PC-9 (cell line): ENCODE measurements around the gene CDC42BPG. TPM values are rescaled to one million over a fixed set of nuclear protein-coding genes. Genes with fewer than 3 reads are reported as not detected.

ENCODE experiments used
- BruUV-seq: library from RNA; stranded (reverse); fragments of 400-500 nt; replicated peaks from 2 replicates; lab custom pipeline; 2021; lab: Mats Ljungman, UMichigan
- CTCF ChIA-PET: fragments of 300-600 bp; sonication (Branson Sonifier 250); formaldehyde crosslinking; loops from one replicate; lab custom pipeline; 2022; ENCODE audit warnings: antibody characterized with exemption; lab: Charles Lee
- POLR2A ChIA-PET: fragments of 300-600 bp; sonication (Branson Sonifier 250); formaldehyde crosslinking; loops from one replicate; lab custom pipeline; 2022; ENCODE audit warnings: antibody characterized with exemption; ENCODE audit not compliant: unreplicated experiment; lab: Charles Lee
- DNase-seq, 2 experiments: peaks; one replicate each; pipeline versions ENCODE4 v3.0.0 to v3.0.0-alpha.2; 2015 to 2022; ENCODE audit warnings: mixed read lengths in 1 of 2
- H2AFZ ChIP-seq: fragments of 200-600 bp; sonication (generic); 2 replicates; pipeline ENCODE4 v1.8.1; 2017; ENCODE audit warnings: antibody characterized with exemption
- H3F3A ChIP-seq: fragments of 200-600 bp; sonication (generic); 2 replicates; pipeline ENCODE4 v1.8.1; 2017; ENCODE audit warnings: antibody characterized with exemption, mild to moderate bottlenecking, low read depth; ENCODE audit not compliant: insufficient read depth
- H3K27ac ChIP-seq: fragments of 200-600 bp; sonication (generic); 2 replicates; pipeline ENCODE4 v1.6.1; 2016; ENCODE audit warnings: mixed run types
- H3K27me3 ChIP-seq: fragments of 200-600 bp; sonication (generic); 2 replicates; pipeline ENCODE4 v1.6.1; 2016; ENCODE audit warnings: low read depth, mixed run types; ENCODE audit not compliant: insufficient read depth
- H3K36me3 ChIP-seq: fragments of 200-600 bp; sonication (generic); 2 replicates; pipeline ENCODE4 v1.6.1; 2016; ENCODE audit warnings: low read depth, mixed run types
- H3K4me1 ChIP-seq: fragments of 200-600 bp; sonication (generic); replicated peaks from 2 replicates; pipeline ENCODE4 v1.6.1; 2016; ENCODE audit warnings: mixed run types; ENCODE audit not compliant: insufficient read depth
- H3K4me2 ChIP-seq: fragments of 200-600 bp; sonication (generic); 2 replicates; pipeline ENCODE4 v1.6.1; 2017; ENCODE audit warnings: mixed run types
- H3K4me3 ChIP-seq: fragments of 200-600 bp; sonication (generic); 2 replicates; pipeline ENCODE4 v1.6.1; 2016; ENCODE audit warnings: mixed run types
- H3K79me2 ChIP-seq: fragments of 200-600 bp; sonication (generic); 2 replicates; pipeline ENCODE4 v1.6.1; 2017; ENCODE audit warnings: low read depth, mixed run types
- H3K9me2 ChIP-seq: fragments of 200-600 bp; sonication (generic); 2 replicates; pipeline ENCODE4 v1.8.1; 2017; ENCODE audit warnings: mild to moderate bottlenecking; ENCODE audit not compliant: insufficient read depth
- H3K9me3 ChIP-seq: fragments of 200-600 bp; sonication (generic); 2 replicates; pipeline ENCODE4 v1.8.1; 2016; ENCODE audit warnings: low read depth; ENCODE audit not compliant: insufficient read depth
- H4K20me1 ChIP-seq: fragments of 200-600 bp; sonication (generic); 2 replicates; pipeline ENCODE4 v1.8.1; 2017; ENCODE audit not compliant: insufficient read depth
- CTCF ChIP-seq: fragments of 200-600 bp; sonication (generic); conservative IDR thresholded peaks from 2 replicates; pipeline ENCODE4 v1.6.1; 2017; ENCODE audit warnings: mixed run types, antibody characterized with exemption, mild to moderate bottlenecking, moderate library complexity
- EZH2 ChIP-seq: fragments of 200-600 bp; sonication (generic); IDR thresholded peaks from 2 replicates; pipeline ENCODE4 v1.8.0; 2017; ENCODE audit warnings: antibody characterized with exemption, low read depth
- intact Hi-C: fragments of 100-400 bp; cut with micrococcal nuclease; formaldehyde crosslinking; loops from one replicate; pipeline ENCODE4 v1.10.0; 2022; ENCODE audit not compliant: unreplicated experiment
- total RNA-seq: library from RNA; stranded (reverse); gene quantifications from 2 replicates; pipeline ENCODE4 v1.2.3, GENCODE V29; 2021

CDC42BPG gene
- total RNA-seq, 1 experiment from 2014 or later, result 31.3 TPM

GRCh38 chr11:64800303-64801157 lies 43.9 kb downstream of the CDC42BPG start:
- intact Hi-C loops, result no loop called here
- H3K27me3 ChIP-seq, result no peaks in the 10 kb centered on the region
- H3K9me3 ChIP-seq, result no peaks in the 10 kb centered on the region
- no peak overlapping the region for H2AFZ ChIP-seq
- H3K79me2 ChIP-seq, result no peaks in the 10 kb centered on the region
- CTCF ChIA-PET, result interaction anchor here (0.6 kb wide), 1 partner anchor 124 kb away, joined by 4 read pairs; the partner anchor contains the start of gene PPP2R5B
- H3K36me3 ChIP-seq, result no peaks in the 10 kb centered on the region; the same call in 1 of the 2 replicates
- no peak for TF ChIP-seq CTCF
- no peak for TF ChIP-seq EZH2
- BruUV-seq, result no TSS peak
- peaks cover 20% of the 10 kb centered on the region for H3F3A ChIP-seq
- H4K20me1 ChIP-seq, result no peaks in the 10 kb centered on the region
- H3K4me2 ChIP-seq, result no peak overlapping the region
- no peak for DNase-seq
- no peaks in the 10 kb centered on the region for H3K9me2 ChIP-seq
- peaks cover 20% of the 10 kb centered on the region for H3K4me1 ChIP-seq
- no peak overlapping the region for H3K27ac ChIP-seq
- POLR2A ChIA-PET, result no interaction called here
- no peak overlapping the region for H3K4me3 ChIP-seq

GRCh38 chr11:64799623-64800302 lies 44.7 kb downstream of the CDC42BPG start:
- H4K20me1 ChIP-seq, result no peaks in the 10 kb centered on the region
- H3F3A ChIP-seq, result peaks cover 20% of the 10 kb centered on the region
- no peaks in the 10 kb centered on the region for H3K9me2 ChIP-seq
- H3K27me3 ChIP-seq, result no peaks in the 10 kb centered on the region
- intact Hi-C loops, result no loop called here
- H3K4me2 ChIP-seq, result no peak overlapping the region
- no peak for DNase-seq
- no peak overlapping the region for H3K4me3 ChIP-seq
- no peaks in the 10 kb centered on the region for H3K9me3 ChIP-seq
- ChIA-PET CTCF (no interaction called here), POLR2A (no interaction called here)
- H2AFZ ChIP-seq, result no peak overlapping the region
- H3K79me2 ChIP-seq, result no peaks in the 10 kb centered on the region
- no TSS peak for BruUV-seq
- no peaks in the 10 kb centered on the region for H3K36me3 ChIP-seq
- TF ChIP-seq EZH2 (no peak), CTCF (no peak)
- H3K4me1 ChIP-seq, result peaks cover 18% of the 10 kb centered on the region
- no peak overlapping the region for H3K27ac ChIP-seq

- no peak for DNase-seq
- Histone ChIP-seq H3K27ac (no peak overlapping the region), H3K27me3 (no peaks in the 10 kb centered on the region), H3F3A (peaks cover 19% of the 10 kb centered on the region), H3K4me2 (no peak overlapping the region), H3K36me3 (no peaks in the 10 kb centered on the region), H3K9me3 (no peaks in the 10 kb centered on the region), H3K9me2 (no peaks in the 10 kb centered on the region), H3K79me2 (no peaks in the 10 kb centered on the region), H3K4me1 (peaks cover 12% of the 10 kb centered on the region), H3K4me3 (no peak overlapping the region), H4K20me1 (no peaks in the 10 kb centered on the region), H2AFZ (no peak overlapping the region)
- TF ChIP-seq CTCF (no peak), EZH2 (no peak)
- intact Hi-C loops, result no loop called here
- BruUV-seq, result no TSS peak
- POLR2A ChIA-PET, result no interaction called here
- CTCF ChIA-PET, result no interaction called here
Observed at GRCh38 chr11:64799256-64799622, 45.2 kb downstream of the CDC42BPG start.
